NCI-H2227 (cell line): ENCODE measurements around the gene GATAD1.
"Not testable (repeated sequence)": the region's sequence is repeated elsewhere in the genome, so short reads cannot be mapped to it uniquely, and the experiment has no call there.

ENCODE experiments used
- DNase-seq: peaks from one replicate; lab custom pipeline; 2025; ENCODE audit not compliant: unreplicated experiment; lab: John Stamatoyannopoulos, UW

The GATAD1 gene

GRCh38 chr7:92479146-92479545 lies 31.9 kb downstream of the GATAD1 start:
- DNase-seq = not testable (repeated sequence)

DNA sequence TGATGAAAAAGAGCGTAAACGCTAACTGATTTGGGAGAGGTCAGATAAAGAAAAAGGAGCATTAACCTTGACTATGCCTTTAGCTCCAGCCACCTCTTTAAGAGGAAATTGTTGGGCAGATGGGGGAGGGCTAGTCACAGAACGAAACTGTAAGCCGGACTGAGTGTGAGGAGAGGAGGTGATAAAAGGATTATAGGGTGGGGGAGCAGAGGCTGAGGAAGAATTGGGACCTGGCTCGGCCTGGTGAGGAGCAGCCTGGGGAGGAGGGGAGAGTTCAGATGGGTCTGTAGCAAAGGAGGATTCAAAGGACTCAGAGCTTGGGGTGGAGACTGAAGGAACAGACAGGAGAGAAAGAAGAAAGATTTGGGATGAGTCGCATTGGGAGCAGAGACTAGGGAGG lies 36.3 kb downstream of the GATAD1 start:
- not testable (repeated sequence) for DNase-seq

GRCh38 chr7:92484226-92484625 lies 36.9 kb downstream of the GATAD1 start:
- DNase-seq = not testable (repeated sequence)

GRCh38 chr7:92485267-92485892 lies 38.1 kb downstream of the GATAD1 start:
- no peak for DNase-seq

DNA sequence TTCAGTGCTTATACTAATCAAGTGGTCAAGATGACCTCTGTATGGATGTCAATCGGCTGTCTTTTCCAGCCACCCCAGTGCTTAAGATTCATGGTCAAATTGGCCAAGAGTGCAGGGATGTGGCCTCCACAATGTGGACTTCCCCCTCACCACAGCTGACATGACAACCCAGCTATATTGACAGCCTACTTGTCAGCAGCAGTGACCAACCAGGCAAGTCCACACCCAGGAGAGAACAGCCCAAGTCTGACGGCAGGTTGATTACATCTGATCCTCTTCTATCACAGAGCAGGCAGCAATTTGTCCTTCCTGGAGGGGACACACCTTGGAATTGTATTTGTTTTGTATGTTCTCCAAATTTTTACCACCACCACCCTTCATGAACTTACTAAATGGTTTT lies 38.7 kb downstream of the GATAD1 start:
- DNase-seq = no peak

- no peak for DNase-seq
Measured at GRCh38 chr7:92487804-92488203, 40.5 kb downstream of the GATAD1 start.

- no peak for DNase-seq
Measured at GRCh38 chr7:92489634-92490033, 42.4 kb downstream of the GATAD1 start.

DNA sequence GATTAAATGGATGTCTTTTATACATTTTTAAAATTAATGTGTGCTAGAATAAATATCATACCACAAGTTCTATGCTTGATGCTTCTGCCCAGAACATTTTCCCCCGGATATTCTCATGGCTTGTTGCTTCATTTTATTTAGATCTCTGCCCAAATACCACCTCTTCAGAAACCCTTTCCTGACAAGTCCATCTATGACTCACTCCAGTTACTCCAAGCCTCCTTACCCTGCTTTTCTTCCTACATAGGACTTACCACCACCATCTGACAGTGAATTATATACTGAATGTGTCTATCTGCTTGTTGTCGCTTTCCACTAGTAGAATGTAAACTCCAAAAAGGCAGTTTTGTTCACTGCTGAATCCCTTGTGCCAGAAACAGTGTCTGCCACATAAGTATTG lies 49.6 kb downstream of the GATAD1 start:
- no peak for DNase-seq

- DNase-seq = no peak
Measured at GRCh38 chr7:92498557-92498956, 51.3 kb downstream of the GATAD1 start.

GRCh38 chr7:92503767-92504166 lies 56.5 kb downstream of the GATAD1 start:
- no peak for DNase-seq

GRCh38 chr7:92504563-92504962 lies 57.3 kb downstream of the GATAD1 start:
- DNase-seq = no peak

DNA sequence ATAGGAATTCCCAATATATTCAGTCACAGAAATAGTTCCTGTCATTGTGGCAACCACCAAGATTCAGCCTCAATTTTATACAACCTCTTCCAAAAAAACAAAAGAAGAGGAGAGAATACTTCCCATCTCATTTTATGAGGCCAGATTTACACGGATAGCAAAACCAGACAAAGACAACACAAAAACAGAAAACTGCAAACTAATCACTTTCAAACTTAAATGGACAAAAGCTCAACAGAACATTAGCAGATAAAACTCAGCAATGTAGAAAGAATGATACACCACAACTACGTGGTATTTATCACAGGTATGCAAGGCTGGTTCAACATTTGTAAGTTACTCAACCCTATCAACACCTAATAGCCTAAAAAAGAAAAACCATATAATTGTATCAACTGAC lies 59.1 kb downstream of the GATAD1 start:
- DNase-seq = no peak

DNA sequence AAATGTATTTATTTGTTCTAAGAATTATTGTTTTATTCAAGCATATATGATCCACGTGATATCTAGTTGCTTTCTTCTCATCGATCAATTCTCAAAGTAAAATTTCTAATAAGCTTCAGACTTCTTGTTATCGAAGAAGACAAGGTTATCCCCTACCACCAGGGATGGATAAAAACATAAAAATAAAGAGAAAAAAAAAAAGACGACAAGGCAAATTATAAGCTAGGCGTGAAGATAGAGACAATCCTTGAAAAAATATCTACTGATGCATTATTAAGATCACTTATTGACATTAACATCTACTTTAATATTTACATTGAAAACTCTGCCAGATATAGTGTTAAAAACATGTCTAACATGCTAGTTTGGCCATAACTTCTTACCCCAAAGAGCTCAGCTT lies 61.7 kb downstream of the GATAD1 start:
- DNase-seq = no peak
